ENCODE data around the gene KCTD4. TPM values are rescaled to one million over a fixed set of nuclear protein-coding genes. Genes with fewer than 3 reads are reported as not detected.
A peak's percentile ranks its signal among the peaks of the same experiment; 100 is the strongest.
"Not testable (repeated sequence)": the region's sequence is repeated elsewhere in the genome, so short reads cannot be mapped to it uniquely, and the experiment has no call there.

Gene KCTD4
- total RNA-seq, 1 experiment from 2014 or later: not detected

- Histone ChIP-seq H3K4me3 (no peak overlapping the region), H3K9me3 (peaks cover 5% of the 10 kb centered on the region; the same call in 1 of the 2 replicates), H3K36me3 (peaks cover 32% of the 10 kb centered on the region), H3K27me3 (no peaks in the 10 kb centered on the region)
- DNase-seq: no peak
These were observed 6.5 kb downstream of the KCTD4 start for GRCh38 chr13:45194081-45194939.

DNA sequence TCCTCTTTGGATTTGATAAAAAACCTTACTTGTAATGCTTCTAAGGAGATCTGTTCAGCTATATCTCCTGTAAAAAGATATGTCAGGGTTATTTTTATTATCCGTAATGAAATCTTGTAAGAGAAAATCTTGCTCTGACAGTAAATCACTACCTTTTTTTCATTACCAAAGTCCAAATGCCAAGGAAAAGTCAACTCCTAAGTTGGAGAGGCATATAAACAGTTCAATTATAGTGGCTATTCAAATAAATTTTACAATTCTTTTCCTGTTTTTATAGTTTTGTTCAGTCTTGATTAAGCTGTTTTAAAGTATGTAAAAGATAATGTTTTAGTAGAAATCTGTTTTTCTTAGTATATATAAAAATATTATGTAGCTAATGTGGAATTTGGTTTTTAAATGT lies 9.0 kb downstream of the KCTD4 start:
- peaks cover 5% of the 10 kb centered on the region; the same call in 1 of the 2 replicates for H3K9me3 ChIP-seq
- no peaks in the 10 kb centered on the region for H3K27me3 ChIP-seq
- no peak for DNase-seq
- H3K36me3 ChIP-seq: peaks cover 36% of the 10 kb centered on the region
- no peak overlapping the region for H3K4me3 ChIP-seq

DNA sequence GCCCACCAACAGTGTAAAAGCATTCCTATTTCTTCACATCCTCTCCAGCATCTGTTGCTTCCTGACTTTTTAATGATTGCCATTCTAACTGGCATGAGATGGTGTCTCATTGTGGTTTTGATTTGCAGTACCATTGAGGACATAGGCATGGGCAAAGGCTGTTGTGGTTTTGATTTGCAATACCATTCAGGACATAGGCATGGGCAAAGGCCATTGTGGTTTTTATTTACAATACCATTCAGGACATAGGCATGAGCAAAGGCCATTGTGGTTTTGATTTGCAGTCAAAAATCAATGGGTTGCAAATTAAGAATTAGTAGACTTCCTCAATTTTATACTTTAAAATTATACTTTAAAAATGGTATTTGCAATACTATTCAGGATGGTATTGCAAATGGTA lies 11.3 kb downstream of the KCTD4 start:
- H3K27me3 ChIP-seq, H3K9me3 ChIP-seq, H3K4me3 ChIP-seq: not testable (repeated sequence)
- DNase-seq: peak; percentile 60
- peaks cover 49% of the 10 kb centered on the region for H3K36me3 ChIP-seq

DNA sequence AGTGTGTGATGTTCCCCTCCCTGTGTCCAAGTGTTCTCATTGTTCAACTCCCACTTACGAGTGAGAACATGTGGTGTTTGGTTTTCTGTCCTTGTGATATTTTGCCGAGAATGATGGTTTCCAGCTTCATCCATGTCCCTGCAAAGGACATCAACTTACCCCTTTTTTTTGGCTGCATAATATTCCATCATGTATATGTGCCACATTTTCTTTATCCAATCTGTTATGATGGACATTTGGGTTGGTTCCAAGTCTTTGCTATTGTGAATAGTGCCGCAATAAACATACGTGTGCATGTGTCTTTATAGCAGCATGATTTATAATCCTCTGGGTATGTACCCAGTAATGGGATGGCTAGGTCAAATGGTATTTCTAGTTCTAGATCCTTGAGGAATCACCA lies 11.8 kb downstream of the KCTD4 start:
- not testable (repeated sequence) for DNase-seq

GRCh38 chr13:45185286-45185685 lies 15.6 kb downstream of the KCTD4 start:
- Histone ChIP-seq H3K27me3 (no peaks in the 10 kb centered on the region), H3K36me3 (peaks cover 47% of the 10 kb centered on the region), H3K4me3 (no peak overlapping the region), H3K9me3 (peaks cover 7% of the 10 kb centered on the region; the same call in 1 of the 2 replicates)
- DNase-seq: no peak

More for the DNA sequence above, 11.8 kb downstream of the KCTD4 start:
- H3K36me3 ChIP-seq: peaks cover 44% of the 10 kb centered on the region
- not testable (repeated sequence) for H3K27me3 ChIP-seq, H3K4me3 ChIP-seq, H3K9me3 ChIP-seq

- H3K36me3 ChIP-seq: peaks cover 41% of the 10 kb centered on the region
- no peak for DNase-seq
- peaks cover 3% of the 10 kb centered on the region; the same call in 1 of the 2 replicates for H3K9me3 ChIP-seq
- no peaks in the 10 kb centered on the region for H3K27me3 ChIP-seq
- H3K4me3 ChIP-seq: no peak overlapping the region
These were observed 16.2 kb downstream of the KCTD4 start for GRCh38 chr13:45184693-45185092.

GRCh38 chr13:45180713-45181601 lies 19.9 kb downstream of the KCTD4 start:
- Histone ChIP-seq H3K4me3 (no peak overlapping the region), H3K27me3 (no peaks in the 10 kb centered on the region), H3K36me3 (peaks cover 19% of the 10 kb centered on the region), H3K9me3 (no peaks in the 10 kb centered on the region)
- DNase-seq: peak; percentile 62

- no peak for DNase-seq
- H3K4me3 ChIP-seq: no peak overlapping the region
- H3K36me3 ChIP-seq: peaks cover 19% of the 10 kb centered on the region
- H3K27me3 ChIP-seq: no peaks in the 10 kb centered on the region
- H3K9me3 ChIP-seq: no peaks in the 10 kb centered on the region
These were observed 20.5 kb downstream of the KCTD4 start for GRCh38 chr13:45180303-45180702.

DNA sequence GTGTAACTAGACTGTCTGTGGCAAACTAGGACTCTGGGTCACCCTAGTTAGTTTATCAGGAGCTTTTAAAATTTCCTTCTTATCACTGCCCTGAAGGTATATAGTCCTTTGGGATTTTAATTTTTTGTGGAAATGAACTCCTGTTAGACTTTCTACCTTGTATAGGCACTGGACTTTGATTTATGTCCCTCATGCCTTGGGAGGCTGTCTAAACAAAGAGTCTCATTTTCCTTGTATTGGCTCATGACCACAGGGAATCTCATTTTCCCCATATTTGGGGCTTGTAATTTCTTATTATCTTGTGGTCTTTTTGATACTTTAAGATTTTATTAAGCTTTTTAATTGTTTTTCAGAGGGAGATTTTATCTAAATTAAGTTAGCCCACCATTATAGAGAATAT lies 21.4 kb downstream of the KCTD4 start:
- peaks cover 20% of the 10 kb centered on the region for H3K36me3 ChIP-seq
- no peak for DNase-seq
- H3K27me3 ChIP-seq: no peaks in the 10 kb centered on the region
- H3K4me3 ChIP-seq: no peak overlapping the region
- H3K9me3 ChIP-seq: no peaks in the 10 kb centered on the region

- H3K36me3 ChIP-seq: peaks cover 23% of the 10 kb centered on the region
- peak; percentile 84 for DNase-seq
- no peaks in the 10 kb centered on the region for H3K27me3 ChIP-seq
- H3K9me3 ChIP-seq: no peaks in the 10 kb centered on the region
- no peak overlapping the region for H3K4me3 ChIP-seq
These were observed 22.3 kb downstream of the KCTD4 start for GRCh38 chr13:45178349-45179162.

GRCh38 chr13:45174478-45174877 lies 26.4 kb downstream of the KCTD4 start:
- Histone ChIP-seq H3K27me3 (no peaks in the 10 kb centered on the region), H3K4me3 (no peak overlapping the region), H3K36me3 (peaks cover 36% of the 10 kb centered on the region), H3K9me3 (no peaks in the 10 kb centered on the region)
- no peak for DNase-seq

DNA sequence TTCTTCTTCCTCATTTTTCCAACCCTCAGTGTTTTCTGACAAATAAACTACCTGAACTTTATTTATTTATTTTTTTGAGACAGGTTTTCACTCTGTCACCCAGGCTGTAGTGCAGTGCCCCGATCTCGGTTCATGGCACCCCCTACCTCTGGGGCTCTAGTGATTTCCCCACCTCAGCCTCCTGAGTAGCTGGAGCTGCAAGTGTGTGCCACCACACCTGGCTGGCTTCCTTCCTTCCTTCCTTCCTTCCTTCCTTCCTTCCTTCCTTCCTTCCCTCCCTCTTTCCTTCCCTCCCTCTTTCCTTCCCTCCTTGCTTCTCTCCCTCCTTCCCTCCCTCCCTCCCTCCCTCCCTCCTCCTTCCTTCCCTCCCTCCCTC lies 32.3 kb downstream of the KCTD4 start:
- no peaks in the 10 kb centered on the region for H3K9me3 ChIP-seq
- peaks cover 49% of the 10 kb centered on the region for H3K36me3 ChIP-seq
- no peak for DNase-seq
- H3K27me3 ChIP-seq: no peaks in the 10 kb centered on the region
- H3K4me3 ChIP-seq: no peak overlapping the region

- Histone ChIP-seq H3K36me3 (peaks cover 46% of the 10 kb centered on the region), H3K9me3 (no peaks in the 10 kb centered on the region), H3K27me3 (no peaks in the 10 kb centered on the region), H3K4me3 (no peak overlapping the region)
- peak; percentile 79 for DNase-seq
These were observed 33.0 kb downstream of the KCTD4 start for GRCh38 chr13:45167611-45168554.

- no peak overlapping the region for H3K4me3 ChIP-seq
- H3K27me3 ChIP-seq: no peaks in the 10 kb centered on the region
- no peak for DNase-seq
- peaks cover 41% of the 10 kb centered on the region for H3K36me3 ChIP-seq
- H3K9me3 ChIP-seq: no peaks in the 10 kb centered on the region
These were observed 34.0 kb downstream of the KCTD4 start for GRCh38 chr13:45166858-45167257.

DNA sequence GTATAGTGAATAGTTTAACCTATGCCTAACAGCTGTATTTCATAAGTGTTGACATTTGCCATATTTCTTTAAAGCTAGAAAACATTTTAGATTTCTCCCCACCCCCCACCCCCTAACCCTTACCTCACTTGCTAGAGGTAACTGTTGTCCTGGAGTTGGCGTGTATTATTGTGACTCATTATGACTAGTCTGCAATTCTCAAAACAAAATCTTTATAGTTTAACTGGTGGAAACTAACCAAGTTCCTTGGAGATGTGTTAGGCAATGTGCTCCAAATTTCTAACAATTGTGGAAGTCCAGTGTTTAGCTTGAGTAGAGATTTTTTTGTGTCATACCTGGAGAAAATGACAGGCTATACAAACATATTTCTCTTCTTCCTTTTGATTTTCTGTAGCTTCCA lies 38.0 kb downstream of the KCTD4 start:
- peak; percentile 7 for DNase-seq
- Histone ChIP-seq H3K36me3 (peaks cover 52% of the 10 kb centered on the region), H3K9me3 (no peaks in the 10 kb centered on the region), H3K4me3 (no peak overlapping the region), H3K27me3 (no peaks in the 10 kb centered on the region)

DNA sequence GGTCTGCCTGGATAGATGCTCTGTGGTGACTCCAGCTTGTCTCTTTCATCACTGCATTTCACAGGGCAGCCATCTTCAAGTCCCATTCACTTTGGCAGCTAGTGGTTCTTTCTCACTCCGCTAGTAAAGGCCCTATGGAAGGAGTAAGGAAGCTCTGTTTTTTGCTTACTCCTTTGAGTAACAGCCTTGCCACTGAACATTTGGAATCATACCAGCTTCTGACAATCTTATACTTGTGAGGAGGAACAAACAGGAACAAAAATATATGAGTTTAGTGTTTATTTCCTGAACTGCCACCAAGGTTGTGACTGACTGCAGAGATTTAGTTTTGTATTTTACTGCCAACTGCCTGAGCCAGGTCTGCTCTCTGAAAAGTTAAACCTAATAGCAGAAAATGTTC lies 38.7 kb downstream of the KCTD4 start:
- H3K27me3 ChIP-seq: no peaks in the 10 kb centered on the region
- DNase-seq: peak; percentile 8
- no peak overlapping the region for H3K4me3 ChIP-seq
- H3K36me3 ChIP-seq: peaks cover 56% of the 10 kb centered on the region
- H3K9me3 ChIP-seq: no peaks in the 10 kb centered on the region
